H7 (cell line): ENCODE data around the gene HASPIN. TPM values are rescaled to one million over a fixed set of nuclear protein-coding genes. Genes with fewer than 3 reads are reported as not detected.
A peak's percentile ranks its signal among the peaks of the same experiment; 100 is the strongest.
"Not testable (repeated sequence)": the region's sequence is repeated elsewhere in the genome, so short reads cannot be mapped to it uniquely, and the experiment has no call there.

Experiments
- DNase-seq: peaks from one replicate; pipeline ENCODE4 v3.0.0; 2012
- H3K27me3 ChIP-seq: 2 replicates; pipeline ENCODE4 v1.6.0; 2011; ENCODE audit warnings: mild to moderate bottlenecking, low read length; ENCODE audit not compliant: control insufficient read depth, insufficient read depth
- H3K36me3 ChIP-seq: replicated peaks from 2 replicates; pipeline ENCODE4 v1.5.1; 2011; ENCODE audit warnings: low read length; ENCODE audit not compliant: control insufficient read depth, insufficient read depth
- H3K4me3 ChIP-seq: 2 replicates; pipeline ENCODE4 v1.5.1; 2011; ENCODE audit warnings: low read depth, mild to moderate bottlenecking, control low read depth, low read length, moderate library complexity; ENCODE audit not compliant: insufficient read depth
- total RNA-seq: library from RNA; depleted of rRNA; stranded (reverse); fragments of >200 nt; shearing (Covaris generic); gene quantifications from 2 replicates; pipeline ENCODE4 v1.2.3, GENCODE V29; 2014

The HASPIN gene
- total RNA-seq, 1 experiment from 2014 or later = 39.1 TPM

GRCh38 chr17:3690094-3690715 is 33.5 kb upstream of the HASPIN start:
- no peaks in the 10 kb centered on the region for H3K36me3 ChIP-seq
- DNase-seq = peak; percentile 66
- H3K27me3 ChIP-seq = peaks cover 8% of the 10 kb centered on the region
- no peak overlapping the region for H3K4me3 ChIP-seq

GRCh38 chr17:3691617-3692067 is 32.1 kb upstream of the HASPIN start:
- Histone ChIP-seq H3K36me3 (no peaks in the 10 kb centered on the region), H3K27me3 (peaks cover 22% of the 10 kb centered on the region), H3K4me3 (no peak overlapping the region)
- peak; percentile 80 for DNase-seq

DNA sequence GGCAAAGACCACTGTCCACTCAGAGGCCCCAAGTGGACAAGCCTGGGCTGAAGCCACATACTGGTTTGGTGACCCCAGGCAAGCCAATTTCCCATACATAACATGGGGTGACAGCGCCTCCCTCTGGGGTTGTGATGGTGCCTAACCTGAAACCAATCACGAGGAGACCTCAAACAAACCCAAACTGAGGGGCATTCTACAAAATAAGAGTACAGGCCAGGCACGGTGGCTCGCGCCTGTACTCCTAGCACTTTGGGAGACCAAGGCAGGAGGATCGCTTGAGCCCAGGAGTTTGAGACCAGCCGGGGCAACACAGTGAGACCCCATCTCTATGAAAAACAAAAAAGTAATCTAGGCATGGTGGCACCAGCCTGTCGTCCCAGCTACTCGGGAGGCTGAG is 31.4 kb upstream of the HASPIN start:
- Histone ChIP-seq H3K36me3 (no peaks in the 10 kb centered on the region), H3K4me3 (no peak overlapping the region), H3K27me3 (peaks cover 25% of the 10 kb centered on the region)
- peak; percentile 70 for DNase-seq

- peaks cover 27% of the 10 kb centered on the region for H3K27me3 ChIP-seq
- no peak overlapping the region for H3K4me3 ChIP-seq
- DNase-seq = no peak
- H3K36me3 ChIP-seq = no peaks in the 10 kb centered on the region
Observed at GRCh38 chr17:3693141-3693540, 30.6 kb upstream of the HASPIN start.

DNA sequence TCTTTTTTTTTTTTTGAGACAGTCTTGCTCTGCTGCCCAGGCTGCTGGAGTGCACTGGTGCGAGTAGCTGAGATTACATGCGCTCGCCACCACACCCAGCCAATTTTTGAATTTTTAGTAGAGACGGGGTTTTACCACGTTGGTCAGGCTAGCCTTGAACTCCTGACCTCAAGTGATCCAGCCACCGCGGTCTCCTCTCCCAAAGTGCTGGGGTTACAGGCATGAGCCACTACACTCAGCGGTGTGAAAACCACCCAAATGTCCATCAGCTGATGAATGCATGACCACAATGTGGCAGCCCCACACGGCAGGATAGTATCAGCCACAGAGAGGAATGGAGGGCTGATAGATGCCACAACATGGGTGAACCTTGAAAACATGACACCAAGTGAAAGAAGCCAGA is 29.9 kb upstream of the HASPIN start:
- Histone ChIP-seq H3K27me3 (peaks cover 27% of the 10 kb centered on the region), H3K36me3 (no peaks in the 10 kb centered on the region), H3K4me3 (no peak overlapping the region)
- DNase-seq = no peak

DNA sequence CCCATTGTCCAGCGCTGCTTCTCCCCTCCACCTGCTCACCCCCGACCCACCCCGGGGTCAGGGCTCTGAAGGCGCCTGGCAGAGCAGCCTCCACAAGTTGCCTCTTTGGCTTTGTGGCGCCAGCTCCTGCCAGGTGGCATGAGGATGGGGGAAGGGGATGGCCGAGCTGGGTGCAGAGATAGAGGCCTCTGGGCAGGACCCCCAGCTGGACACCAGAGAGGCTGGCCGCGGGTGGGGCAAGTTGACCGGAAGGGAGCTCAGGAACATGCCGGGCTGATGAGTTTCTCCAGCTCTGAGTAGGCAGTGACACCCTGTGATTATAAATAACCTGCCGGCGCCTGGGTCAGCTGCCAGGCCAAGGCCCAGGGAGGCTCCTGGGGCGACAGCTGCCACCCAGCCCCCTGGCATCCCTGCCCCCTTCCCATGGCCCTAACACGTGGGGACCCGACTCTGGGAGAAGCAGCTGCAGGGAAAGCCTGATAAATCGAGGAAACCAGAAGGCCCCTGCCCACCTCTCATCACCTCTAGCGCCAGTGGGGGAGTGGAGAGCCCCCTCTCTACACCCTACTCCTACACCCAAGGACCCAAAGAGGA is 28.5 kb upstream of the HASPIN start:
- peak overlapping the region; percentile 52 for H3K4me3 ChIP-seq
- no peak for DNase-seq
- peaks cover 27% of the 10 kb centered on the region for H3K27me3 ChIP-seq
- H3K36me3 ChIP-seq = no peaks in the 10 kb centered on the region

DNA sequence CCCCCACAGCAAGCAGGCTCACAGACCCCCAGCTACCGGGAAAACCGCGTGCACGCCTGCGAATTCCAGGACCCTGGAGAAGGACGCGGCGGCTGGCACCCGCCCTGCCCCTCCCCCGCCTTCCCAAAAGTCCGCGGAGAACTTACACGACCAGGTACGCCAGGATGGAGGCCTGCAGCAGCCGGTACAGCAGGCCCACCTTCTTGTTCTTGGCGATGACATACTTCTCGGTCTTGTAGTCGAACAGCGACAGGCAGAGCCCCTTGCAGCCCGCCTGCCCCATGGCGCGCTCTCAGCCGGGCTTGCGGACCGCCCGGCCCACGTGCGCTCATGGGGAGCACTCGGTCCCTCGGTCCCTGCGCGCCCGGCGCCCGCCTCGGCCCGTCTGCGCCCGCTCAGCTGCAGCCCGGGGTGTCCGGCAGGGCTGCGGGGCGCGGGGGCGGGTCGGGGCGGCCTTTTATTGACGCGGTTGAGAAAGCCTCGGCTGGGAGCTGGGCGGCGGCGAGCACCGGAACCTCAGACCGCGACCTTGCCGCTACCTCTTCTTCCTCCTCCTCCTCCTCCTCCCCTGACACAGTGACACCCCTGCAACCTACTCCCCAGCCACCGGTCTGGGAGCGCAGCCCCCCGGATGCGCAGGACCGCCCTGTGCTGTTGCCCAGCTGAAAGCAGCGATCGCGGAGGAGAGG is 27.8 kb upstream of the HASPIN start, which contains the start of gene P2RX5:
Gene P2RX5, minus strand, starts transcription at position 433 of the 689 bp plus-strand sequence. Its CDS starts 150 bp downstream, at position 283.
- no peaks in the 10 kb centered on the region for H3K36me3 ChIP-seq
- H3K27me3 ChIP-seq = peaks cover 27% of the 10 kb centered on the region
- peak; percentile 90 for DNase-seq
- H3K4me3 ChIP-seq = peak within 1 kb of the TSS; percentile 52

GRCh38 chr17:3697103-3697476 is 26.6 kb upstream of the HASPIN start:
- Histone ChIP-seq H3K4me3 (no peak overlapping the region), H3K27me3 (peaks cover 27% of the 10 kb centered on the region), H3K36me3 (no peaks in the 10 kb centered on the region)
- peak; percentile 38 for DNase-seq

DNA sequence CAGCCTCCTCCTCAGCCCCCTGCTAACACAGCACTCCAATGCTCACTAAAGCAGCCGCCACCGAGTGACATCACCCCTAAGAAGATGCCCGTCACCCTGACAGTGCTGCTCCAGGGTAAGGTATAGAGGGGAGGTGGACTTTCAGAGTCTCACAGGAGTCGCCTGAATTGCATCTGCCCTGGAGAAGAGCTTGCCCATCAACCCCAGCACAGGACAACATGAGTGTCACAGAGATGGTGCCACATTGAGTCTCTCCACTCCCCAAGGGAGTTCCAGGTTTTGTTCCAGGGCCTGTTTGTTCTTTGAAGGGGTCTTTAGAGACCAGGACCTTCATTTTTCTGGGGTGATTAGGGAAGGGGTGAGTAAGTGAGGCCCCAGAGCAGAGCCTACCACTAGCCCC is 25.6 kb upstream of the HASPIN start:
- H3K27me3 ChIP-seq = peaks cover 27% of the 10 kb centered on the region
- no peak overlapping the region for H3K4me3 ChIP-seq
- H3K36me3 ChIP-seq = no peaks in the 10 kb centered on the region
- DNase-seq = no peak

GRCh38 chr17:3699951-3700350 is 23.8 kb upstream of the HASPIN start:
- no peak for DNase-seq
- no peak overlapping the region for H3K4me3 ChIP-seq
- H3K27me3 ChIP-seq = peaks cover 22% of the 10 kb centered on the region
- H3K36me3 ChIP-seq = no peaks in the 10 kb centered on the region

DNA sequence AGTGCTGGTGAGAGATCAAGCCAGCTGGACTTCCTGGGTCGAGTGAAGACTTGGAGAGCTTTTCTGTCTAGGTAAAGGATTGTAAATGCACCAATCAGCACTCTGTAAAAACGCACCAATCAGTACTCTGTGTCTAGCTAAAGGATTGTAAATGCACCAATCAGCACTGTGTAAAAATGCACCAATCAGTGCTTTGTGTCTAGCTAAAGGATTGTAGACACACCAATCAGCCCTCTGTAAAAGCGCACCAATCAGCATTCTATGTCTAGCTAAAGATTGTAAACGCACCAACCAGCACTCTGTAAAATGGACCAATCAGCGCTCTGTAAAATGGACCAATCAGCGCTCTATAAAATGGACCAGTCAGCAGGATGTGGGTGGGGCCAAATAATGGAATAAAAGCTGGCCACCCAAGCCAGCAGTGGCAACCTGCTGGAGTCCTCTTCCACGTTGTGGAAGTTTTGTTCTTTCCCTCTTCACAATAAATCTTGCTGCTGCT is 21.6 kb upstream of the HASPIN start:
- H3K36me3 ChIP-seq, H3K27me3 ChIP-seq, DNase-seq, H3K4me3 ChIP-seq: not testable (repeated sequence)

- H3K27me3 ChIP-seq = no peaks in the 10 kb centered on the region
- no peaks in the 10 kb centered on the region for H3K36me3 ChIP-seq
- DNase-seq = no peak
- H3K4me3 ChIP-seq = no peak overlapping the region
Observed at GRCh38 chr17:3704931-3705717, 18.6 kb upstream of the HASPIN start.

DNA sequence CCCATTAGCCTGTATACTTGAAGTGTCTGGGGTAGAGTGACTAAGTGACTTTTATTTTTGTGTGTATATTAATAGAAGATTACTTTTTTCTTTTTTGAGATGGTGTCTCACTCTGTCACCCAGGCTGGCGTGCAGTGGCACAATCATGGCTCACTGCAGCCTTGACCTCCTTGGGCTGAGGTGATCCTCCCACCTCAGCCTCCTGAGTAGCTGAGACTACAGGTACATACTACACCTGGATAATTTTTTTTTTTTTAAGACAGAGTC is 18.1 kb upstream of the HASPIN start:
- H3K27me3 ChIP-seq, H3K4me3 ChIP-seq, DNase-seq, H3K36me3 ChIP-seq: not testable (repeated sequence)

DNA sequence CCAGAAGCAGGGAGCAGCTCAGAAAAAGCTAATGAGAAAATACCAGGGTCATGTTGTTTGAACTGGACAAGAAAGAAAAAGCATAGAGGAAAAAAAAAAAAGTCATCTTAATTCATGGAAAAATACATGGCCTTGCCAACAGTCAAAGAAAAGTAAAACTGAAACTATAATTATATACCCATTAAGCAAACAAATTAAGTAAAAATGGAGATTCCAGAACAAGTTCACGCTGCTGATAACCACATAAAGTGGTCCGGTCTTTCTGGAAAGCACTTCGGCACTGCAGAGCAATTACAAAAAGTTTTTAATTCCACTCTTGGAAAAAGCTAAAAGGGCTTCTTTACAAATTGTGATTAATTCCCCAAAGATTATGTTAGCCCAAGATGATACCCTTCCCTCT is 15.3 kb upstream of the HASPIN start:
- H3K27me3 ChIP-seq = no peaks in the 10 kb centered on the region
- DNase-seq = no peak
- H3K36me3 ChIP-seq = no peaks in the 10 kb centered on the region
- H3K4me3 ChIP-seq = no peak overlapping the region
